ENCODE results near the gene MMAA.
"Not testable (repeated sequence)": the region's sequence is repeated elsewhere in the genome, so short reads cannot be mapped to it uniquely, and the experiment has no call there.

The MMAA gene

DNA sequence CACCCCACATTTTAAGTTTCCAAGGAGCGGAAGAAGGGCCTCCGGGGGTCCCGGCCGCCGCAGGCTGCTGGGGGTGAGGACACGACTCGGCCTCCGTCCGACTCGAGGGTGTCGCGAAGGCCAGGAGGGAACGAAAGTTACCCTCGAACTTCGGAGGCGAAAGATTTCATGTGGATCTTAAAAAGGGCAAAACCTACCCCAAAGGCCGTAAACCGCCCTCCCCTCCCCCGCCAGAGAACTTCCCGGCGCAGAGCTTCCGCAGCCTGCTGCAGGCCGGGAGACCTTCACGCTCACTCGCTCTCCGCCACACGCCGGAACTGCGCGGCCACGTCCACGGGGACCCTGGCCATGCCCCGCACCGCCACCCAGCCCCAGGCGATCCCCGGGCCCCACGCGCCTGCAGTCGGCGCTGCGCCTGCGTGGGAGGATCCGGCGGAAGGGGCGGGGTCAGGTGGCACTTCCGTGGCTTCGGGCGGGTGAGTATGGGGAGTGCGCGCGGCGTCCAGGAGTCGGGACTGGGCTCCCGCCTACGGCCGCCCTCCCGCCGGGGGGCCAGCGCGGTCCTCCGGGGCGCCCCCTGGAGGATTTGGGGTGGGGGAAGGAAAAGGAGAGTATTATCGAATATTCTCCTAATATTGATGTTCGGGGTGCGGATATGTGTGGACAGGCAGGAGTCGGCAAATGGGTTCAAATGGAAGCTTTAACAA is at the start of gene MMAA:
TSS of gene MMAA (plus strand) at position 454 of the 707 bp plus-strand sequence. CDS start 19,755 bp downstream, outside the sequence.
- DNase-seq (ENCODE audit: low read depth in 2 of 2) = peak; percentile 92 to 96
- TF ChIP-seq, protein P1, sequence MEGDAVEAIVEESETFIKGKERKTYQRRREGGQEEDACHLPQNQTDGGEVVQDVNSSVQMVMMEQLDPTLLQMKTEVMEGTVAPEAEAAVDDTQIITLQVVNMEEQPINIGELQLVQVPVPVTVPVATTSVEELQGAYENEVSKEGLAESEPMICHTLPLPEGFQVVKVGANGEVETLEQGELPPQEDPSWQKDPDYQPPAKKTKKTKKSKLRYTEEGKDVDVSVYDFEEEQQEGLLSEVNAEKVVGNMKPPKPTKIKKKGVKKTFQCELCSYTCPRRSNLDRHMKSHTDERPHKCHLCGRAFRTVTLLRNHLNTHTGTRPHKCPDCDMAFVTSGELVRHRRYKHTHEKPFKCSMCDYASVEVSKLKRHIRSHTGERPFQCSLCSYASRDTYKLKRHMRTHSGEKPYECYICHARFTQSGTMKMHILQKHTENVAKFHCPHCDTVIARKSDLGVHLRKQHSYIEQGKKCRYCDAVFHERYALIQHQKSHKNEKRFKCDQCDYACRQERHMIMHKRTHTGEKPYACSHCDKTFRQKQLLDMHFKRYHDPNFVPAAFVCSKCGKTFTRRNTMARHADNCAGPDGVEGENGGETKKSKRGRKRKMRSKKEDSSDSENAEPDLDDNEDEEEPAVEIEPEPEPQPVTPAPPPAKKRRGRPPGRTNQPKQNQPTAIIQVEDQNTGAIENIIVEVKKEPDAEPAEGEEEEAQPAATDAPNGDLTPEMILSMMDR (IDR thresholded peaks at IDR 0.05; ENCODE audit: low read depth, low read length) = peak; percentile 40
- H3K4me3 ChIP-seq (replicated peaks in 1 of 2; ENCODE audit: low read depth in 2 of 2, low read length in 2 of 2) = peak within 1 kb of the TSS; percentile 82 to 85

DNA sequence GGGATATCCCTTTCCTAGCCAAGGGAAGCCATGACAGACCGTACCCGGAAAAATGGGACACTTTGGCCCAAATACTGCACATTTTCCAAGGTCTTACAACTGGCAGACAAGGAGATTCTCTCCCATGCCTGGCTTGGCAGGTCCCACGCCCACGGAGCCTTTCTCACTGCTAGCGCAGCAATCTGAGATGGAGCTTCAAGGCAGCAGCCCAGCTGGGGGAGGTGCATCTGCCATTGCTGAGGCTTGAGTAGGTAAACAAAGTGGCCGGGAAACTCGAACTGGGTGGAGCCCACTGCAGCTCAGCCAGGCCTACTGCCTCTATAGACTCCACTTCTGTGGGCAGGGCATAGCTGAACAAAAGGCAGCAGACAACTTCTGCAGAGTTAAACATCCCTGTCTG is 44.6 kb upstream of the MMAA start:
- not testable (repeated sequence) for DNase-seq (ENCODE audit: low read depth in 2 of 2); H3K4me3 ChIP-seq (replicated peaks in 1 of 2; ENCODE audit: low read depth in 2 of 2, low read length in 2 of 2)

DNA sequence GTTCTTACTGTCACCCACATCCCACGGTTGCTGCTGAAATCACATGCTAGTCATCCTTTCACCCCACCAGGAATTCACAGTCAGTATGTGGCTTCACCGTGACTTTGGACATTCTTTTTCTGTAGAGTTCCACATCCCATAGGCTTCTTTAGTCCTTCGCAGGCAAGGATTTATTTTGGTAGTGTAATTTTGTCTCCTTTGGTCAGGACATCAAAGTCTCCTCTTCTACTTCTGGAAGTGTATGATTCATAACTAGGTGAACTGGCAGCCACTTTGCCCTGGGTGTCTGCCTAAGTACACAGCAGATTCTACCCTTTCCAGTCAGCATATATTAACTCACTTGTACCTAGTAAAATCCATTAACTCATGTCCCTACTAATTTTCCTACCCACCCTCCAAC is 38.3 kb upstream of the MMAA start:
- H3K4me3 ChIP-seq (replicated peaks in 1 of 2; ENCODE audit: low read depth in 2 of 2, low read length in 2 of 2) = no peak overlapping the region
- DNase-seq (ENCODE audit: low read depth in 2 of 2) = peak in 1 of 2 donors; percentile 18
- TF ChIP-seq, protein P1 (IDR thresholded peaks at IDR 0.05; ENCODE audit: low read depth, low read length) = no peak

DNA sequence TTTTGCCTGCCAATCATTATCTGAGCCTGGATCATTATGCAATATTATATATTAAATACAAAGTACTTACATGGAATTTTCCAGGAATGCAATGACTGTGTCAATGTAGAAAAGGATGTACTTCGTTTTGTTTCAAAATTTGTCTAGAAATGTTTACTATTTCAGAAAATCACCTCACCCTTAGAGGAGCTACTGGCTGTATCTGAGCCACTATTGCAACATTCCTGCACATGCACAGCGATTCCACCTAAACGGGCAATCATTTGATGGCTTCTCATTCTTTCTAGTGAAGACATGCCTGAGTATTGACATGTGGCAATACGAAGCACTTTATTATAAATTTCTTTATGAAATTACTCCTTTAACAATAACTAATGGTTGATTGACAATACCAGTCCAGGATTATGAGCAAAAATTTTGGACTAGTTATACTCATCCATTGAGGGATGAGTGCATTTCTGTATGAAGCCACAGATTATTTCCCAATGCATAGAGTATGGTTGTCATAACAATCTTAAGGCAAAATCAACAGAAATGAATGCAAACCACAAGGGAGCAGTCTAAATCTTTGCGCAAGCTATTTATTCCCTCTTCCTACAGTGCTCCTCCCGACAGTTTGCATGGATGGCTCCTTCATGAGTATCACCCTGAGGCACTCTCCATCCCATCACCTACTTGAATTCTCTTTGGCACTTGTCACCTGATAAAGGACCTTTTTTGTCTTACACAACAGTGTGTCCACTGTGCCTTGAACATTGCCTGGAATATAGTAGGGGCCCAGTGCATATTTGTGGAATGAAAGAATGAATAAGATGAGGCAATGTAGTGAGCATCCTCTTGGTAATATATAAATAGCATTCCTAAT is 35.8 kb upstream of the MMAA start:
- no peak overlapping the region for H3K4me3 ChIP-seq (replicated peaks in 1 of 2; ENCODE audit: low read depth in 2 of 2, low read length in 2 of 2)
- TF ChIP-seq, protein P1 (IDR thresholded peaks at IDR 0.05; ENCODE audit: low read depth, low read length) = no peak
- peak in 1 of 2 donors; percentile 55 for DNase-seq (ENCODE audit: low read depth in 2 of 2)

DNA sequence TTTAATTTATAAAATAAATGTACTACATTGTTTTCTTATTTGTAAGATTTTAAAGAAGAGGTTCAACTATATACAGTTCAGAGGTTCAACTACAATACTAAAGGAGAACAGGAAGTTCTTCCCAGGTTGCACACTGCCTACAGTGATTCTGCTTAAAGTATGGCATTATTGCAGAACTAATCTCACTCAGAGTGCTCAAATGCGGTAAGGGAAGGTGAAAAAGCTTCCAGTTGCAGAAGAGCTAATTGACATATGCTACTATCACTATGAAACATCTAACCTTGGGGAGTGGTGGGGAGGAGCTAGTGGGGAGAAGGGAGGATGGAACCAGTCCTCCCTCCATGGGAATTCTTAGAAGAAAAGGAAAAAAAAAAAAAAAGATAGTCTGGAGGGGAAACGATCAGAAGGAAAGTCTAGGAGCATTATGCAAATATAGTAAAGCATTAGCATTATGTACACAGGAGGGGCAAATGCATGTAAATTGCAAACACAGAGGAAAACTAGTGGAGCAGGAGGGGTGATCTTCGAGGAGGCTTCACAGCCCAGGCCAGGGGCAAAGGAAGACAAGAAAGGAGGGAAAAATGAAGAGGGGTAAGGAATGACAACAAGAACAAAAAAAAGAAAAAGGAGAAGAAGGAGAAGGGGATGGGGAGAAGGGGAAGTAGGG is 32.0 kb upstream of the MMAA start:
- no peak for DNase-seq (ENCODE audit: low read depth in 2 of 2)
- no peak overlapping the region for H3K4me3 ChIP-seq (replicated peaks in 1 of 2; ENCODE audit: low read depth in 2 of 2, low read length in 2 of 2)
- TF ChIP-seq, protein P1 (IDR thresholded peaks at IDR 0.05; ENCODE audit: low read depth, low read length) = no peak

DNA sequence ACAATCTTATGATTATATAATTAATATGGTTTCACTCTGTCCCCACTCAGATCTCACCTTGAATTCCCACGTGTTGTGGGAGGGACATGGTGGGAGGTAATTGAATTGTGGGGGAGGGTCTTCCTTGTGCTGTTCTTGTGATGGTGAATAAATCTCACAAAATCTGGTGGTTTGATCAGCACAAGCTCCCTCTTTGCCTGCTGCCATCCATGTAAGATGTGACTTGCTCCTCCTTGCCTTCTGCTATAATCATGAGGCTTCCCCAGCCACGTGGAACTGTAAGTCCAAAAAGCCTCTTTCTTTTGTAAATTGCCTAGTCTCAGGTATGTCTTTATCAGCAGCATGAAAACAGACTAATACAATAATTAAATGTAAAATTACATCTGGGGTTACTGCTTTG is 29.8 kb upstream of the MMAA start:
- not testable (repeated sequence) for H3K4me3 ChIP-seq (replicated peaks in 1 of 2; ENCODE audit: low read depth in 2 of 2, low read length in 2 of 2); DNase-seq (ENCODE audit: low read depth in 2 of 2)

DNA sequence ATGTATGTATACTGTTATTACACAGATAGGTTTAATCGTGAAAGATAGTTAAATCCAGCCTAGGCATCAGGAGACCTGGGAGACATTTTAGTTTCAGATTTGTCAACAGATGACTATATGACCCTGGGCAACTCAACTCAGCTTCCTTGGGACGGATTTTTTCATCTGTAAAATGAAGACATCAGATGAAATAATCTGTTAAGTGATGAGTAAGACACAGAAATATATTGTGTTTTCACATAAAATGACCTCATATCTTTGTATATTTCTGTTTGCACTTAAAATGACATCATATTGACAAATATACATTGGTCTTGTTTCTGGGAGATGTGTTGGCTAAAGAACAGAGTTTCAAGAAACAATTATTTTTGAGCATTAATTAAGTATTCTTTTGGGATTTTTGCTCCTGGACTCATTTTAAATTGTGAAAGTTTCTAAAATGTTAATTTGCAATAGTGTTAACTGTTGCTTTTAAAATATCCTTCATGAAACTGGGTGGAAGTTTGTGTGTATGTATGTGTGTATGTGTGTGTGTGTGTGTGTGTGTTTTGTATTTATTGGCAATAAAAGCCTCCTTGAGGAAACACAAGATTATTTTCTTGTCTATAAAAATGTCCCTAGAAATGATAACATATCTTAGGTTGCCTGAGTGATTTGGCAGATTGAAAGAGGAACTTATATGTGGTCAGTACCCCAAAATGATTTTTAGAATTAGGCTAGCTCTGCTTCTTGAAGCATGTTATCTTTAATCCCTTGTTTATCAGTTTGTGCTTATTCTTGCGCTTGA is 29.1 kb upstream of the MMAA start:
- no peak overlapping the region for H3K4me3 ChIP-seq (replicated peaks in 1 of 2; ENCODE audit: low read depth in 2 of 2, low read length in 2 of 2)
- TF ChIP-seq, protein P1 (IDR thresholded peaks at IDR 0.05; ENCODE audit: low read depth, low read length) = no peak
- peak in 1 of 2 donors; percentile 10 for DNase-seq (ENCODE audit: low read depth in 2 of 2)

Data from cardiac fibroblast (primary cell).